ENCODE data around the gene UST. TPM values are rescaled to one million over a fixed set of nuclear protein-coding genes. Genes with fewer than 3 reads are reported as not detected.

Gene UST
- total and polyA plus RNA-seq, 9 of the 15 experiments (the other 6 are each of a cell fraction or from before 2014, with no cell fraction given), result 0.04 to 0.10 TPM; not detected in 7

GRCh38 chr6:149075616-149076354, 329.0 kb downstream of the UST start:
- intact Hi-C loops (cut with micrococcal nuclease) (no loop called here), in situ Hi-C loops (cut with MboI) (no loop called here)
- no peak overlapping the region for H2AFZ ChIP-seq (ENCODE audit: low read depth, low read length)
- H3K36me3 ChIP-seq (ENCODE audit: control insufficient read depth, insufficient read depth, low read length), result no peaks in the 10 kb centered on the region
- no peaks in the 10 kb centered on the region; a peak in 1 of 5 replicates for H3K4me1 ChIP-seq (replicated peaks in 1 of 2; ENCODE audit: control insufficient read depth in 2 of 2, insufficient read depth in 2 of 2, low read length in 2 of 2)
- no peak for ATAC-seq
- peaks cover 22 to 48% of the 10 kb centered on the region in 2 experiments for H3K27me3 ChIP-seq (ENCODE audit: control insufficient read depth in 2 of 2, insufficient read depth in 2 of 2, low read length in 2 of 2)
- no peak overlapping the region for H3K4me2 ChIP-seq (ENCODE audit: insufficient read depth, low read length)
- no peak for DNase-seq (ENCODE audit: extremely low read depth in 1 of 4, low spot score in 3 of 4)
- FAIRE-seq, result no peak
- CTCF ChIA-PET (ENCODE audit: low intra/inter-chr PET ratio), result no interaction called here
- H3K9me3 ChIP-seq (replicated peaks; ENCODE audit: control insufficient read depth, insufficient read depth, low read depth, low read length), result no peaks in the 10 kb centered on the region
- no peaks in the 10 kb centered on the region for H3K9me1 ChIP-seq (ENCODE audit: control insufficient read depth, insufficient read depth, low read length)
- BruUV-seq (replicated peaks), result no TSS peak
- no peak overlapping the region for H3K9ac ChIP-seq (ENCODE audit: insufficient read depth in 1 of 2, low read depth in 2 of 2, low read length in 2 of 2)
- H3K27ac ChIP-seq (ENCODE audit: extremely low read depth, low read depth, low read length), result no peak overlapping the region
- no peak for TF ChIP-seq RUNX1 (IDR thresholded peaks at IDR 0.05; ENCODE audit: low read depth)
- TF ChIP-seq PKNOX1 (IDR thresholded peaks at IDR 0.05), result 0 out of 2 replicates have a peak, but pooled peaks have one; percentile 11
- peak; percentile 73 for TF ChIP-seq NFIC (IDR thresholded peaks at IDR 0.05)
- H4K20me1 ChIP-seq (replicated peaks; ENCODE audit: control insufficient read depth, insufficient read depth, low read length), result no peaks in the 10 kb centered on the region; the same call in 1 of the 2 replicates
- POLR2A ChIA-PET, result interaction anchor here (0.7 to 1.1 kb wide), 5 partner anchors 9 to 345 kb away, joined by 3 to 5 read pairs (median 3); no protein-coding TSS in a partner anchor
- 1% methylated on average over 6 of the region's 6 CpGs for WGBS (ENCODE audit: insufficient coverage, low coverage, missing lambda C conversion rate)
- H3K79me2 ChIP-seq (ENCODE audit: control insufficient read depth, insufficient read depth, low read length), result no peaks in the 10 kb centered on the region
- H3K4me3 ChIP-seq, result no peak overlapping the region

- intact Hi-C loops (cut with micrococcal nuclease), result no loop called here
- 0% methylated on average over 2 of the region's 2 CpGs for WGBS (ENCODE audit: insufficient coverage, low coverage, missing lambda C conversion rate)
- no peak overlapping the region for H3K27ac ChIP-seq (ENCODE audit: extremely low read depth, low read depth, low read length)
- ATAC-seq (no peak), DNase-seq (ENCODE audit: extremely low read depth in 1 of 4, low spot score in 3 of 4) (no peak), FAIRE-seq (no peak)
- CTCF ChIA-PET (ENCODE audit: low intra/inter-chr PET ratio), result interaction anchor here (0.6 kb wide), 1 partner anchor 358 kb away, joined by 3 read pairs; no protein-coding TSS in a partner anchor
- H3K9me3 ChIP-seq (replicated peaks; ENCODE audit: control insufficient read depth, insufficient read depth, low read depth, low read length), result no peaks in the 10 kb centered on the region
- H2AFZ ChIP-seq (ENCODE audit: low read depth, low read length), result no peak overlapping the region
- H3K4me1 ChIP-seq (replicated peaks in 1 of 2; ENCODE audit: control insufficient read depth in 2 of 2, insufficient read depth in 2 of 2, low read length in 2 of 2), result no peaks in the 10 kb centered on the region; a peak in 1 of 5 replicates
- H3K4me3 ChIP-seq, result no peak overlapping the region
- POLR2A ChIA-PET, result interaction anchor here (0.7 to 1.1 kb wide), 3 partner anchors 10 to 345 kb away, joined by 3 read pairs; no protein-coding TSS in a partner anchor
- in situ Hi-C loops (cut with MboI), result no loop called here
- H3K36me3 ChIP-seq (ENCODE audit: control insufficient read depth, insufficient read depth, low read length), result no peaks in the 10 kb centered on the region
- no peaks in the 10 kb centered on the region; the same call in 1 of the 2 replicates for H4K20me1 ChIP-seq (replicated peaks; ENCODE audit: control insufficient read depth, insufficient read depth, low read length)
- no peaks in the 10 kb centered on the region for H3K79me2 ChIP-seq (ENCODE audit: control insufficient read depth, insufficient read depth, low read length)
- peaks cover 22 to 49% of the 10 kb centered on the region in 2 experiments for H3K27me3 ChIP-seq (ENCODE audit: control insufficient read depth in 2 of 2, insufficient read depth in 2 of 2, low read length in 2 of 2)
- H3K9ac ChIP-seq (ENCODE audit: insufficient read depth in 1 of 2, low read depth in 2 of 2, low read length in 2 of 2), result no peak overlapping the region
- no TSS peak for BruUV-seq (replicated peaks)
- no peaks in the 10 kb centered on the region for H3K9me1 ChIP-seq (ENCODE audit: control insufficient read depth, insufficient read depth, low read length)
- no peak overlapping the region for H3K4me2 ChIP-seq (ENCODE audit: insufficient read depth, low read length)
- TF ChIP-seq NFIC (IDR thresholded peaks at IDR 0.05) (no peak), POLR3A (IDR thresholded peaks at IDR 0.05; ENCODE audit: borderline replicate concordance, extremely low read depth, insufficient read depth, insufficient read length) (no peak), ZNF165 (CRISPR knock-in tag; IDR thresholded peaks at IDR 0.05; ENCODE audit: borderline replicate concordance) (no peak), DNMT1 (IDR thresholded peaks at IDR 0.05) (no peak), HDAC8 (tag; IDR thresholded peaks at IDR 0.05) (no peak), NFXL1 (CRISPR knock-in tag; IDR thresholded peaks at IDR 0.05) (no peak), SREBF1 (IDR thresholded peaks at IDR 0.05; ENCODE audit: borderline replicate concordance, low read depth, low read length) (no peak), FUS (optimal IDR thresholded peaks at IDR 0.05; ENCODE audit: low read depth, low read length) (no peak), ZNF217 (CRISPR knock-in tag; IDR thresholded peaks at IDR 0.05) (no peak), PATZ1 (CRISPR knock-in tag; IDR thresholded peaks at IDR 0.05; ENCODE audit: borderline replicate concordance) (no peak)
Measured at GRCh38 chr6:149076355-149076734, 329.5 kb downstream of the UST start.
